GM18517 (cell line): ENCODE data around the gene FBXL13.
"Not testable (repeated sequence)": the region's sequence is repeated elsewhere in the genome, so short reads cannot be mapped to it uniquely, and the experiment has no call there.

Source experiments
- ATAC-seq: cut with Tn5 transposase; IDR thresholded peaks from one replicate; pipeline ENCODE4 v1.9.1; 2021; ENCODE audit warnings: mild to moderate bottlenecking, moderate library complexity; ENCODE audit not compliant: unreplicated experiment

FBXL13 gene

DNA sequence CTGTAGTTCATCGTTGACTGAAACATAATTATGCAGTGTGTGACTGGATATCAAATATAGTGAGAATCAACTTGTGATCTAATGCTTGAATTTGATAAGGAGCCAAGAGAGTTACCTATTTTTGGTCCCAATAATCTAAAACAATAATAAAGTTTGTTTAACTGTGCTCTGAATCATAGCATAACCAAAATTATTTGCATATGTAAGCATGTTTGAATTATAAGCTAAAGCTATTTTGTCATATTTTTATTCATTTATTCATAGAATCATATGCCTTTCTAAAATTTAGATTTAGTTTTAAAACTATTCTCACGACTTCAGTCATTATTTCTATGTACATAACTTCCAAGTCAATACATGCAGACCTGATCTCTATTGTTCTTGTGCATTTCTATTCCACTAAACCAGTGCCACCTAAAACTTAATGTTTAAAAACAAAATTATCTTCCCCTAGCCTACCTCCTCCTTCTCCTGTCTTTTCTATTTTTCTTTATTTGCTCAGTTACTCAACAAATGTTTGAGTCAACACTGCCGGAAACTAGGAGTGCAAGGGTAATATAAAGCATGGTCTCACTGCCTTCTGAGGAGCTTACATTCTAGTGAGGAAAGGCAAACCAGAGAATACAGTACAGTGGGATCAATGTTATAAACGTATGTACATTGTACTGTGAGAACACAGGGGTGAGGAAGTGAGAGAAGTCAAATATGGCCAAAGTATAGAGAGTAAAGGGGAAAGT is 284.1 kb downstream of the FBXL13 start:
- ATAC-seq, result not testable (repeated sequence)

DNA sequence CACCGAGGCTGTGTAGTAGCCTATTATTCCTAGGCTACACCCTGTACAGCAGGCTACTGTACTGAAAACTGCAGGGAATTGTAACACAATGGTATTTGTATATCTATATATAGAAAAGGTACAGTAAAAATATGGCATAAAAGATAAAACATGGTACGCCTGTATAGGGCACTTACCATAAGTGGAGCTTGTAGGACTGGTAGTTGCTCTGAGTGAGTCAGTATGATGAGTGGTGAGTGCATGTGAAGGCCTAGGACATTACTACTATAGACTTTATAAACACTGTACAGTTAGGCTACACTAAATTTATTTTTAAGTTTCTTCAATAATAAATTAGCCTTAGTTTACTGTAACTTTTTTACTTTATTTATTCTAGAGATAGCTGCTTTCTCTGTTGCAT is 285.8 kb downstream of the FBXL13 start:
- not testable (repeated sequence) for ATAC-seq

DNA sequence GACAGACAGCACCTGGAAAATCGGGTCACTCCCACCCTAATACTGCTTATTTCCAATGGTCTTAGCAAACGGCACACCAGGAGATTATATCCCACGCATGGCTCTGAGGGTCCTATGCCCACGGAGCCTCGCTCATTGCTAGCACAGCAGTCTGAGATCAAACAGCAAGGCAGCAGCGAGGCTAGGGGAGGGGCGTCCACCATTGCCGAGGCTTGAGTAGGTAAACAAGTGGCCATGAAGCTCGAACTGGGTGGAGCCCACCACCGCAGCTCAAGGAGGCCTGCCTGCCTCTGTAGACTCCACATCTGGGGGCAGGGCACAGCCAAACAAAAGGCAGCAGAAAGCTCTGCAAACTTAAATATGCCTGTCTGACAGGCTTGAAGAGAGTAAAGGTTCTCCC is 293.7 kb downstream of the FBXL13 start:
- ATAC-seq, result not testable (repeated sequence)

DNA sequence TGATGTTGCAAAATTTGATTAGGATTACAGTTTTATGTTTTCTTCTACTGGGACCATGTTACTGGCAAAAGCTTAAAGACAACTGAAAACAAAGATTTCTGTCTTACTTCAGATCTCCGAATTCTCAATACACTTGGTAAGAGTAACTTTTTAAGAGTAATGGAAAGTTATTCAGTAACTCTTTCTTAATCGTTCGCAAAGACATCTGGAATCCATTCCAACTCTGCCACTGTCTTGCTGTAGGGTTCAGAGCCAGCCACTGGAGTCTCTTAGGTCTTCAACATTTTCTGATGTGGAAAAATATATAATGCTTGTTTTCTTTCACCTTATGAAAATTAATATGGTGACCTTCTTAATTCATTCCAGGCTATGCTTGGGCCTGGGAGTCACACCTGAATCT is 295.9 kb downstream of the FBXL13 start:
- not testable (repeated sequence) for ATAC-seq

DNA sequence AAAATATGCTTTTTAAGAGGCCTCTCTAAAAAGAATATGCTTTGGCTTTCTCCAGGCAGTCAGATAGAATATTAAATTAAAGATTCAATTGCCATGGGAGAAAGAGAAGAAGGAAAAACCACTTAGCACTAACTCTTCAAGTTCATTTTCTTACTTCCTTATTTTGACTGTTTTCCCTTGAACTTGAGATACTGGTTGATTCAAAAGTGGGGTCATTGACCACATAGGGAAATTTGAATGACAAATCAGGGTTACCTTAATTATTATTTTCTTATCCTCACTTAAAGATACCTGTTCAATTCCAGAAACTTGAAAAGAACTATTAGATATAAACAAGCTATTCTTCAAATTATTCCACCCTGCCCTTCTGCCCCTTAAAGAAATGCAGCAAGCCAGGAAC is 298.4 kb downstream of the FBXL13 start:
- ATAC-seq, result not testable (repeated sequence)

DNA sequence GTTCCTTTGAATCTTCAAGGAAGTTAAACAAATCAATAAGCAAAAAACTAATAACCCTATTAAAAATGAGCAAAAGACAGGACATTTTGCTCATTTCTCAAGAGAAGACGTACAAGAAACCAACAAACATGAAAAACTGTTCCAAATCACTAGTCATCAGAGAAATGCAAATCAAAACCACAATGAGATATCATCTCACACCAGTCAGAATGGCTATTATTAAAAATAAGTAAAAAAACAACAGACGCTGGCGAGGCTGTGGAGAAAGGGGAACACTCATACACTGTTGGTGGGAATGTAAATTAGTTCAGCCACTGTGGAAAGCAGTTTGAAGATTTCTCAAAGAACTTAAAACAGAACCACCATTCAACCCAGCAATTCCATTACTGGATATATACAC is 304.1 kb downstream of the FBXL13 start:
- not testable (repeated sequence) for ATAC-seq

DNA sequence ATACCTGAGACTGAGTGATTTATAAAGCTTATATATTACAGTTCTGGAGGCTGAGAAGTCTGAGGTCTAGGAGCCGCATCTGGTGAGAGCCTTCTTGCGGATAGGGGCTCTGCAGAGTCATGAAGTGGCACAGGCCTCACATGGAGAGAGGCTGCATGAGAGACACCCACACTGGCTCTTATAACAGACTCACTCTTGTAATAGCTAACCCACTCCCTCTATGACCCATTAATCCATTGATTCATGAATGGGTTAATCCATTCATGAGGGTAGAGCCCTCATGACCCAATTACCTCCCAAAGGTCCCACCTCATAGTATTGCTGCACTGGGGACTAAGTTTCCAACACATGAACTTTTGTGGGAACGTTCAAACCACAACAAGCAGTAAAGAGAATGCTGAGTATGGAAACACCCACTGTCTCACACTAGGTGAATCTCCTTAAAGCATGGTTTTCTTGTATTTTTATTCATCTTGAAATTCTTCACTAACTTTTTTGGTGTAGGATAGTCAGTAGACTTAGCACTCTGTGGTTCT is 304.9 kb downstream of the FBXL13 start:
- not testable (repeated sequence) for ATAC-seq

DNA sequence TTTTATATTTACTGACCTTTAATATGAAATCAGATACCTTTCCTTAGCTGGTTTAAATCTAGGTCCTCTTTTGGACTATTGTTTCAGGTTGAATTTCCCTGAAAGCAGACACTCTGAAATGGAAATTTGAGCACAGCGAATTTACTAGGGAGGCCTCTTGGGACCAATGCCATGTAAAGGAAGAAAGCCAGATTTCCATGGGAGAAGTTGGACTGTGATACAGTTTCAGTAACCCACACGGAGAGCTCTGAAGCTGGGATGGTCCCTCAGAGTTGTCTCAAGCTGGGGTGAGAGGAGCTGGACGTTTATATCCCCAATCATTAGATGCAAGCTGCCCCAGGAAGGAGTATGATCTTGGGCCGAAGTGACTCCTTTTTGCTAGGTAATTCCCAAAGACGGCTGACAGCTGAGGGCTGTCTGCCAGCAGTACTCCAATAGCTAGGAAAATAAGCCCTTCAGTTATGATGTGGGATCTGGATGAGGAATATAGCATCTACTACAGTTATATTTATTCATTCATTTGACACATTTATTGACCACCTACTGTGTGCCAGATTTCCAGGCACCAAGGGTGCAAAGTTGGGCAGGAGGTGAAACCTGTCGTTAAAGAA is 311.2 kb downstream of the FBXL13 start:
- ATAC-seq, result not testable (repeated sequence)
